ENCODE results near the gene ZC3H4.

- TF ChIP-seq CTCF (conservative IDR thresholded peaks at IDR 0.05) = no peak
- no peak for TF ChIP-seq EZH2 (IDR thresholded peaks at IDR 0.05; ENCODE audit: low read depth)
These were observed 41.8 kb downstream of the ZC3H4 start for GRCh38 chr19:47071731-47072130.

All from PC-9 (cell line).